CD8-positive, alpha-beta memory T cell (primary cell): Measurements from ENCODE around the gene LCN6. TPM values are rescaled to one million over a fixed set of nuclear protein-coding genes. Genes with fewer than 3 reads are reported as not detected.
"Not testable (repeated sequence)": the region's sequence is repeated elsewhere in the genome, so short reads cannot be mapped to it uniquely, and the experiment has no call there.

Source experiments
- CTCF ChIA-PET: fragments of 350-600 bp; sonication (Branson Sonifier 250); formaldehyde crosslinking; loops from one replicate; lab custom pipeline; 2021; ENCODE audit warnings: antibody characterized with exemption; lab: Charles Lee
- POLR2A ChIA-PET: fragments of 350-600 bp; sonication (Branson Sonifier 250); formaldehyde crosslinking; loops from one replicate; lab custom pipeline; 2021; ENCODE audit warnings: antibody characterized with exemption; lab: Charles Lee
- DNase-seq, 5 donors: peaks; one replicate each; pipeline versions ENCODE4 v3.0.0 to v3.0.0-alpha.2; 2020 to 2022; ENCODE audit warnings: mixed read lengths in 1 of 5
- H3K27ac ChIP-seq: one replicate; pipeline ENCODE4 v1.7.0; 2013; ENCODE audit warnings: low read depth, mild to moderate bottlenecking, low read length, moderate library complexity
- H3K27me3 ChIP-seq: 2 replicates; pipeline ENCODE4 v1.7.0; 2013; ENCODE audit warnings: low read length, mild to moderate bottlenecking; ENCODE audit not compliant: insufficient read depth, poor library complexity, severe bottlenecking
- H3K36me3 ChIP-seq: 2 replicates; pipeline ENCODE4 v1.7.0; 2013; ENCODE audit warnings: mild to moderate bottlenecking, low read length, moderate library complexity; ENCODE audit not compliant: insufficient read depth
- H3K4me1 ChIP-seq: 2 replicates; pipeline ENCODE4 v1.7.0; 2013; ENCODE audit warnings: mild to moderate bottlenecking, low read length, moderate library complexity; ENCODE audit not compliant: insufficient read depth
- H3K4me3 ChIP-seq: 2 replicates; pipeline ENCODE4 v1.7.0; 2013; ENCODE audit warnings: mild to moderate bottlenecking, low read length
- H3K9me3 ChIP-seq: 2 replicates; pipeline ENCODE4 v1.7.0; 2013; ENCODE audit warnings: mild to moderate bottlenecking, low read length
- H3K27ac Mint-ChIP-seq, 8 donors: one replicate each; pipeline ENCODE4 v1.8.0; 2020 to 2021; ENCODE audit warnings: mixed read lengths in 8 of 8, mild to moderate bottlenecking in 6 of 8, inconsistent platforms in 3 of 8, moderate library complexity in 3 of 8
- H3K27me3 Mint-ChIP-seq, 2 donors: one replicate each; pipeline ENCODE4 v1.8.0; 2020 to 2021; ENCODE audit warnings: mixed read lengths in 2 of 2, mild to moderate bottlenecking in 1 of 2, moderate library complexity in 1 of 2
- H3K36me3 Mint-ChIP-seq, 3 donors: one replicate each; pipeline ENCODE4 v1.8.0; 2020 to 2021; ENCODE audit warnings: mixed read lengths in 3 of 3, inconsistent platforms in 1 of 3, mild to moderate bottlenecking in 1 of 3
- H3K4me1 Mint-ChIP-seq, 3 donors: one replicate each; pipeline ENCODE4 v1.8.0; 2020 to 2021; ENCODE audit warnings: mixed read lengths in 3 of 3, inconsistent platforms in 1 of 3, mild to moderate bottlenecking in 1 of 3
- H3K4me3 Mint-ChIP-seq, 7 donors: one replicate each; pipeline ENCODE4 v1.8.0; 2020 to 2021; ENCODE audit warnings: mixed read lengths in 7 of 7, mild to moderate bottlenecking in 6 of 7, moderate library complexity in 4 of 7, inconsistent platforms in 2 of 7
- H3K9me3 Mint-ChIP-seq, 5 donors: one replicate each; pipeline ENCODE4 v1.8.0; 2020 to 2022; ENCODE audit warnings: mixed read lengths in 5 of 5, mild to moderate bottlenecking in 3 of 5, moderate library complexity in 2 of 5, inconsistent platforms in 1 of 5
- polyA plus RNA-seq: library from polyadenylated mRNA; unstranded; fragments of 300-500 nt; fragmentation: Illumina TruSeq; gene quantifications from one replicate; pipeline ENCODE4 v1.2.3, GENCODE V29; 2021
- total RNA-seq, 2 experiments: library from RNA; stranded (reverse); gene quantifications; one replicate each; pipeline ENCODE4 v1.2.3, GENCODE V29; 2021

LCN6 gene
- total and polyA plus RNA-seq, 3 experiments from 2014 or later = not detected

- H3K36me3 Mint-ChIP-seq = peaks cover 0 to 10% (median 0%) of the 10 kb centered on the region in 3 donors
- CTCF ChIA-PET = no interaction called here
- H3K4me1 Mint-ChIP-seq = no peaks in the 10 kb centered on the region
- H3K27ac Mint-ChIP-seq = no peak overlapping the region
- no peak overlapping the region for H3K4me3 ChIP-seq
- no peaks in the 10 kb centered on the region for H3K36me3 ChIP-seq
- H3K27me3 Mint-ChIP-seq = peaks cover 7 to 27% of the 10 kb centered on the region in 2 donors
- no peak overlapping the region for H3K27ac ChIP-seq
- no peak for DNase-seq
- no peaks in the 10 kb centered on the region for H3K4me1 ChIP-seq
- POLR2A ChIA-PET = no interaction called here
- H3K9me3 ChIP-seq = peaks cover 4% of the 10 kb centered on the region
- H3K4me3 Mint-ChIP-seq = no peak overlapping the region
- peaks cover 10 to 17% (median 11%) of the 10 kb centered on the region in 5 donors for H3K9me3 Mint-ChIP-seq
- H3K27me3 ChIP-seq = no peaks in the 10 kb centered on the region
These were observed 8.5 kb upstream of the LCN6 start for GRCh38 chr9:136756836-136757235.

DNA sequence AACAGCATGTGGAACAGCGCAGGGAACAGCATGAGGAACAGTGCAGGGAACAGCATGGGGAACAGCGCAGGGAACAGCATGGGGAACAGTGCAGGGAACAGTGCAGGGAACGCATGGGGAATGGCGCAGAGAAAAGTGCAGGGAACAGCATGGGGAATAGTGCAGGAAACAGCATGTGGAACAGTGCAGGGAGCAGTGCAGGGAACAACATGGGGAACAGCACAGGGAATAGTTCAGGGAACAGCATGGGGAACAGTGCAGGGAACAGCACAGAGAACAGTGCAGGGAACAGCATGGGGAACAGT, 7.8 kb upstream of the LCN6 start:
- ChIA-PET CTCF (no interaction called here), POLR2A (no interaction called here)
- H3K9me3 Mint-ChIP-seq = peaks cover 14 to 22% (median 18%) of the 10 kb centered on the region in 5 donors
- peaks cover 10 to 27% of the 10 kb centered on the region in 2 donors for H3K27me3 Mint-ChIP-seq
- peaks cover 0 to 12% (median 0%) of the 10 kb centered on the region in 3 donors for H3K36me3 Mint-ChIP-seq
- H3K4me3 ChIP-seq = no peak overlapping the region
- H3K4me1 Mint-ChIP-seq = no peaks in the 10 kb centered on the region
- H3K4me1 ChIP-seq = no peaks in the 10 kb centered on the region
- no peaks in the 10 kb centered on the region for H3K27me3 ChIP-seq
- H3K9me3 ChIP-seq = peaks cover 9% of the 10 kb centered on the region
- H3K4me3 Mint-ChIP-seq = no peak overlapping the region
- no peaks in the 10 kb centered on the region for H3K36me3 ChIP-seq
- DNase-seq = no peak
- no peak overlapping the region for H3K27ac ChIP-seq
- H3K27ac Mint-ChIP-seq = no peak overlapping the region

- H3K27me3 ChIP-seq, H3K27ac ChIP-seq, DNase-seq, H3K4me3 Mint-ChIP-seq, CTCF ChIA-PET, H3K36me3 ChIP-seq, H3K4me1 ChIP-seq, H3K4me1 Mint-ChIP-seq, H3K9me3 ChIP-seq, H3K27ac Mint-ChIP-seq, H3K4me3 ChIP-seq, POLR2A ChIA-PET: not testable (repeated sequence)
- Mint-ChIP-seq H3K9me3 (peaks cover 15 to 22% (median 18%) of the 10 kb centered on the region in 5 donors), H3K36me3 (peaks cover 0 to 12% (median 0%) of the 10 kb centered on the region in 3 donors), H3K27me3 (peaks cover 6 to 22% of the 10 kb centered on the region in 2 donors)
These were observed 7.2 kb upstream of the LCN6 start for GRCh38 chr9:136755302-136756133.

DNA sequence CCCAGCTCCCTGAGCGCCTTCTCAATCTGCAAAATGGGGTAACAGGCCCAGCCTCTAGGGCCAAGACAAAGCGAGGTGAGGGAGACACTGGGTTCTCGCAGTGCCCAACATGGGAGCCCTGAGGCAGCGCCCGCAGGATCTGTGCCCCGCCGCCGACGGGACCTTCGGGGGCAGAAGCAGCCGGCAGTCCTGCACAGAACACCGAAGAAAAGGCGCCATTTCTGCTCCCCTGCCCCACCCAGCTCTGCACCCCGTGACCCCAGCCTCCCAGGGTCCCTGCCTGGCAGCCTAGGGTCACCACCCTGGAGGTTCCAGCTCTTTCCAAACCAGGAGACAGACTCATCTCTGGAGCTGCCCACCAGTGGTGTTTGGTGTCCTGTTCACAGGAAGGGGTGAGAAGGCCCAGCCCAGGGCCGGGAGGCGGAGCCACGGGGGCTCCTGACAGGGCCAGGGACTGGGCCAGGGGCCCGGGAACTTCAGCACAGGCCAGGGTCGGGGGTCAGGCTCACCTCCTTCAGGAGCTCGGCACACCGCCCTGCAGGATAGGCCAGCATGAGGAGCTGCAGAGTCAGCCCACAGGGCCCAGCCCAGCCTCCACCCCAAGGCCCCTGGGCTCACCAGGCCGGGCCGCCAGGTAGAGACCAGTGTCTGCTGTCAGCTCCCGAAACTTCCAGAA, 6.4 kb upstream of the LCN6 start:
- CTCF ChIA-PET = no interaction called here
- Mint-ChIP-seq H3K4me1 (no peaks in the 10 kb centered on the region), H3K9me3 (peaks cover 15 to 22% (median 19%) of the 10 kb centered on the region in 5 donors), H3K36me3 (peaks cover 0 to 12% (median 0%) of the 10 kb centered on the region in 3 donors), H3K27me3 (peaks cover 6 to 18% of the 10 kb centered on the region in 2 donors), H3K4me3 (no peak overlapping the region), H3K27ac (no peak overlapping the region)
- DNase-seq = no peak
- Histone ChIP-seq H3K4me1 (no peaks in the 10 kb centered on the region), H3K4me3 (no peak overlapping the region), H3K9me3 (peaks cover 9% of the 10 kb centered on the region), H3K36me3 (no peaks in the 10 kb centered on the region), H3K27ac (no peak overlapping the region), H3K27me3 (no peaks in the 10 kb centered on the region)
- POLR2A ChIA-PET = no interaction called here

- peaks cover 15 to 22% (median 19%) of the 10 kb centered on the region in 5 donors for H3K9me3 Mint-ChIP-seq
- CTCF ChIA-PET = no interaction called here
- Histone ChIP-seq H3K36me3 (no peaks in the 10 kb centered on the region), H3K27ac (no peak overlapping the region), H3K9me3 (peaks cover 9% of the 10 kb centered on the region), H3K4me3 (no peak overlapping the region), H3K4me1 (no peaks in the 10 kb centered on the region), H3K27me3 (no peaks in the 10 kb centered on the region)
- no peak overlapping the region for H3K4me3 Mint-ChIP-seq
- peaks cover 0 to 12% (median 0%) of the 10 kb centered on the region in 3 donors for H3K36me3 Mint-ChIP-seq
- no peaks in the 10 kb centered on the region for H3K4me1 Mint-ChIP-seq
- no peak for DNase-seq
- POLR2A ChIA-PET = no interaction called here
- peaks cover 5 to 14% of the 10 kb centered on the region in 2 donors for H3K27me3 Mint-ChIP-seq
- no peak overlapping the region for H3K27ac Mint-ChIP-seq
These were observed 5.8 kb upstream of the LCN6 start for GRCh38 chr9:136754059-136754572.

- Mint-ChIP-seq H3K36me3 (peaks cover 0 to 12% (median 0%) of the 10 kb centered on the region in 3 donors), H3K27ac (no peak overlapping the region), H3K4me3 (no peak overlapping the region), H3K27me3 (peaks cover 5 to 14% of the 10 kb centered on the region in 2 donors), H3K4me1 (no peaks in the 10 kb centered on the region), H3K9me3 (peaks cover 15 to 22% (median 19%) of the 10 kb centered on the region in 5 donors)
- CTCF ChIA-PET = no interaction called here
- POLR2A ChIA-PET = no interaction called here
- no peaks in the 10 kb centered on the region for H3K27me3 ChIP-seq
- no peak for DNase-seq
- H3K4me3 ChIP-seq = no peak overlapping the region
- H3K36me3 ChIP-seq = no peaks in the 10 kb centered on the region
- H3K27ac ChIP-seq = no peak overlapping the region
- H3K4me1 ChIP-seq = no peaks in the 10 kb centered on the region
- H3K9me3 ChIP-seq = peaks cover 9% of the 10 kb centered on the region
These were observed 5.2 kb upstream of the LCN6 start for GRCh38 chr9:136753371-136754058.

GRCh38 chr9:136751814-136752213, 3.5 kb upstream of the LCN6 start:
- Histone ChIP-seq H3K4me1 (no peaks in the 10 kb centered on the region), H3K9me3 (peaks cover 9% of the 10 kb centered on the region)

More at GRCh38 chr9:136751814-136752213, 3.5 kb upstream of the LCN6 start:
- peaks cover 0 to 12% (median 0%) of the 10 kb centered on the region in 3 donors for H3K36me3 Mint-ChIP-seq
- no peaks in the 10 kb centered on the region for H3K4me1 Mint-ChIP-seq
- no peak overlapping the region for H3K27ac Mint-ChIP-seq
- H3K27me3 Mint-ChIP-seq = peaks cover 8 to 19% of the 10 kb centered on the region in 2 donors
- POLR2A ChIA-PET = no interaction called here
- Histone ChIP-seq H3K36me3 (no peaks in the 10 kb centered on the region), H3K27ac (no peak overlapping the region), H3K27me3 (no peaks in the 10 kb centered on the region), H3K4me3 (no peak overlapping the region)
- no peak for DNase-seq
- CTCF ChIA-PET = interaction anchor here (1.2 kb wide), 1 partner anchor 15 kb away, joined by 3 read pairs; no protein-coding TSS in a partner anchor
- H3K9me3 Mint-ChIP-seq = peaks cover 15 to 22% (median 19%) of the 10 kb centered on the region in 5 donors
- no peak overlapping the region for H3K4me3 Mint-ChIP-seq
